VCaP (cell line): ENCODE measurements around the gene EGFLAM.

Experiments used
- H3K27ac ChIP-seq: fragments of 450-650 bp; 2 replicates; pipeline ENCODE4 v1.5.1; 2017
- TF ChIP-seq, protein P1 (sequence below): fragments of 450-650 bp; conservative IDR thresholded peaks from 2 replicates; pipeline ENCODE4 v1.5.1; 2017; ENCODE audit warnings: mild to moderate bottlenecking, moderate library complexity

Gene EGFLAM

DNA sequence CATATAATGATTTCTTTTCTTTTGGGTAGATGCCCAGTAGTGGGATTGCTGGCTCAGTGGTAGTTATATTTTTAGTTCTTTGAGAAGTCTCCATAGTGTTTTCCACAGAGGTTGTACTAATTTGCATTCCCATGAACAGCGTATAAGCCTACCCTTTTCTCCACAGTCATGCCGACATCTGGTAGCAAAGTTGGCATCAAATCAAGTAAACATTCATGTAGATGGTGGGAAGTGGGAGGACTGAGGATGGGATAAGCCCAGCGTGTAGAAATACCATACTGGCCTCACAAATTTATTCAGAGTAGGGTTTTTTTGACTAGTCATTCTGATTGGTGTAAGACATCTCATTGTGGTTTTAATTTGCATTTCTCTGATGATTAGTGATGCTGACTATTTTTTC is 115.4 kb downstream of the EGFLAM start:
- no peak overlapping the region for H3K27ac ChIP-seq
- TF ChIP-seq, protein P1, sequence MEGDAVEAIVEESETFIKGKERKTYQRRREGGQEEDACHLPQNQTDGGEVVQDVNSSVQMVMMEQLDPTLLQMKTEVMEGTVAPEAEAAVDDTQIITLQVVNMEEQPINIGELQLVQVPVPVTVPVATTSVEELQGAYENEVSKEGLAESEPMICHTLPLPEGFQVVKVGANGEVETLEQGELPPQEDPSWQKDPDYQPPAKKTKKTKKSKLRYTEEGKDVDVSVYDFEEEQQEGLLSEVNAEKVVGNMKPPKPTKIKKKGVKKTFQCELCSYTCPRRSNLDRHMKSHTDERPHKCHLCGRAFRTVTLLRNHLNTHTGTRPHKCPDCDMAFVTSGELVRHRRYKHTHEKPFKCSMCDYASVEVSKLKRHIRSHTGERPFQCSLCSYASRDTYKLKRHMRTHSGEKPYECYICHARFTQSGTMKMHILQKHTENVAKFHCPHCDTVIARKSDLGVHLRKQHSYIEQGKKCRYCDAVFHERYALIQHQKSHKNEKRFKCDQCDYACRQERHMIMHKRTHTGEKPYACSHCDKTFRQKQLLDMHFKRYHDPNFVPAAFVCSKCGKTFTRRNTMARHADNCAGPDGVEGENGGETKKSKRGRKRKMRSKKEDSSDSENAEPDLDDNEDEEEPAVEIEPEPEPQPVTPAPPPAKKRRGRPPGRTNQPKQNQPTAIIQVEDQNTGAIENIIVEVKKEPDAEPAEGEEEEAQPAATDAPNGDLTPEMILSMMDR, result no peak

DNA sequence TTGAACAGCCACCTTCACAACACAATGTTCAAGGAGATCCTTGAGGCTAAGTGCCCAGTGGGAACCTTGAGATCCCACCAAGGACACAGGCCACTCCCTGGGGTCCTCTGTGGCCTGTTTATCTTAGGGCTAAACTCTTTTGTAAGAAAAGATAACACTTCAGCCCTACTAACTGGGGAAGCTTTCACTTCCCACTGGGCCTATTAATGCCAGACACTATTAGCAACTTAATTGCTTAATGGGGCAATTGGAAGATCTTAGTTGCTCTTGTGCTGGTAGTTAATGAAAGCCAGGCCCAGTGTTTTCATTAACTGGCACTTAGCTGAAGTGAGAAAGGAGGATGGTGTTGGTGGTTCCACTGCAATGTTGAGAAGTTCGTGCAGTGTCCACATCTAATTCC is 117.1 kb downstream of the EGFLAM start:
- no peak overlapping the region for H3K27ac ChIP-seq
- TF ChIP-seq, protein P1, result no peak

GRCh38 chr5:38376404-38376803 is 118.0 kb downstream of the EGFLAM start:
- no peak overlapping the region for H3K27ac ChIP-seq
- TF ChIP-seq, protein P1, result no peak

DNA sequence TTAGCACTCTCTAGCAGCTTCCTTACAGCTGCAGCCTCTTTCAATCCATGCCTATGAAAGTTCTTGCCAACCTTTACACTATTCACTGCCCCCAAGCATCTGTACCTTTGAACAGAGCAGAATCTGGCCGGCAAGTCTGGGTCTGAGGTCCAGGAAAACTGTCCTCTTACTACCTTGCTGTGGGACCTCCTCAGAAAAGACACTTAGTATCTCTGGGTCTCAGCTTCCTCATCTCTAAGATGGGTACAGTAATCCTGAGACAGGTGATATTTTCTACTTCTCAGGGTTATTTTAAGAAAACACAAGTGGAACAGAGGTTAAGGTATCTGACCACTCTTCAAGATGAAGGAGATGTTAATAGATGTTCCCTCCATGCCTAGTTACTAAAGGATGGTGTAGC is 120.2 kb downstream of the EGFLAM start:
- TF ChIP-seq, protein P1, result no peak
- no peak overlapping the region for H3K27ac ChIP-seq

DNA sequence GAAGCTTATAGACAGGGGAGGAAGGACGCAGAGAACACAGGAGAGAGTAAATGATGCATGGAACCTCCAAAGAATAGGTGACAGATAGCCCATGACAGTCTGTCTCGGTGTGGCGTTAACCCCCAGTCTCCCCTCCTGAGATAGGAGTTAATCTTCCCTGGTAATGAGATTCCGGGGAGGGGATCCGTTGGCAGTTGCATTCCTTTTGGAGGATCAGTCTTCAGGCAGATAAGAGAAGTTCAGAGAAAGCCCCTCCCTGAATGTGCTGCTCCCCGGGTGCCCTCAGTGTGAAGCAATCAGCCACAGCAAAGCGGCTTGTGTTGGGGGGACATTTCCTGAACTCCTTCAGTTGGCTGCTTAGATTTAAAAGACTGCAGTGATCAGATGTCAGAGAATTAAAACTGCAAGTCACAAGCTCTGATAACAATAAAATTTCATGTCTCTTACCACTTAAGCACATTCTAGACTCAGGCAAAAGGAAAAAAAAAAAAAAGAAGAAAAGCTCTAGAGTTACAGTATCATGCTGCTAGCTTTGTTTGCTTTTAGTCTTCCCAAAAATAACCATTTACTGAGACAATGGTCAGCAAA is 121.1 kb downstream of the EGFLAM start:
- TF ChIP-seq, protein P1, result no peak
- H3K27ac ChIP-seq, result no peak overlapping the region

DNA sequence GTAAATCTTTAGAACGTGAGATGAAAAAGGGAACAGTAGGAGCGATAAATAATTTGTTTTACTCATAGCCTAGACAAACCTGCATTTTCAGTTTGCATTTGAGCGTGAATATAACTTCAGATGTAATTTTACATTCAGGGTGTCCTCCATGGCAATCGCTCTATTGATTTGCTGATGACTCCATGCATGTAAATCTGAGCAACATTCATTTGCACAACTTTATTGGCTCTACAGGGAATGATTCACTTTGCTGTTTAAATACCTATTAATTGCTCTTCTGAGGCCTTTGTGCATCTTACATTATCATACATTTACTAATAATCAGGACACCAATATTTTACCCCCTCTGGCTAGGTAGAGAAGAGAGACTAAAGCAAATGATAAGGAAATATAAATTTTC is 122.2 kb downstream of the EGFLAM start:
- H3K27ac ChIP-seq, result no peak overlapping the region
- TF ChIP-seq, protein P1, result no peak

GRCh38 chr5:38381361-38381760 is 123.0 kb downstream of the EGFLAM start:
- TF ChIP-seq, protein P1, result no peak
- H3K27ac ChIP-seq, result no peak overlapping the region

- TF ChIP-seq, protein P1, result peak; percentile 96
- H3K27ac ChIP-seq, result no peak overlapping the region
These were observed 124.5 kb downstream of the EGFLAM start for GRCh38 chr5:38382898-38383297.
